Liver (tissue), 9 donors: Measurements from ENCODE around the gene TPCN1. TPM values are rescaled to one million over a fixed set of nuclear protein-coding genes. Genes with fewer than 3 reads are reported as not detected.

Experiments
- DNase-seq: peaks from one replicate; pipeline ENCODE4 v3.0.0-alpha.2; 2017; ENCODE audit warnings: low spot score
- H3K27ac ChIP-seq, 2 donors: one replicate each; pipeline ENCODE4 v1.7.0; 2013; ENCODE audit warnings: inconsistent platforms in 2 of 2, low read length in 2 of 2, control low read depth in 1 of 2, low read depth in 1 of 2, mild to moderate bottlenecking in 1 of 2
- H3K27me3 ChIP-seq, 4 donors: one replicate each; pipeline versions ENCODE4 v1.6.1 to v1.7.0; 2013; ENCODE audit warnings: low read length in 3 of 4, inconsistent platforms in 1 of 4, mild to moderate bottlenecking in 1 of 4, moderate library complexity in 1 of 4; ENCODE audit not compliant: control insufficient read depth in 4 of 4, insufficient read depth in 4 of 4
- H3K36me3 ChIP-seq, 4 donors: one replicate each; pipeline versions ENCODE4 v1.6.1 to v1.7.0; 2013; ENCODE audit warnings: low read length in 3 of 4, mild to moderate bottlenecking in 3 of 4, low read depth in 1 of 4, moderate library complexity in 1 of 4; ENCODE audit not compliant: control insufficient read depth in 4 of 4, insufficient read depth in 3 of 4
- H3K4me1 ChIP-seq, 4 donors: one replicate each; pipeline versions ENCODE4 v1.6.1 to v1.7.0; 2013; ENCODE audit warnings: low read length in 3 of 4, mild to moderate bottlenecking in 3 of 4, moderate library complexity in 1 of 4; ENCODE audit not compliant: control insufficient read depth in 4 of 4, insufficient read depth in 4 of 4
- H3K4me3 ChIP-seq, 3 donors: one replicate each; pipeline versions ENCODE4 v1.6.1 to v1.7.0; 2013; ENCODE audit warnings: low read length in 3 of 3, control low read depth in 1 of 3, low read depth in 1 of 3, mild to moderate bottlenecking in 1 of 3
- H3K9ac ChIP-seq, 2 donors: one replicate each; pipeline ENCODE4 v1.7.0; 2013; ENCODE audit warnings: low read length in 2 of 2, mild to moderate bottlenecking in 2 of 2, moderate library complexity in 2 of 2, control low read depth in 1 of 2, low read depth in 1 of 2
- H3K9me3 ChIP-seq, 4 donors: one replicate each; pipeline versions ENCODE4 v1.6.1 to v1.7.0; 2013; ENCODE audit warnings: low read length in 3 of 4; ENCODE audit not compliant: control insufficient read depth in 4 of 4
- ATF3 ChIP-seq: IDR thresholded peaks from 2 replicates; pipeline ENCODE4 v1.6.1; 2016; ENCODE audit warnings: antibody characterized with exemption
- CTCF ChIP-seq: fragments of 150-350 bp; IDR thresholded peaks from 2 replicates; pipeline ENCODE4 v1.5.1; 2017; ENCODE audit warnings: improper control_type of control experiment, low read depth, low read length; ENCODE audit not compliant: missing input control
- EGR1 ChIP-seq, 2 donors: IDR thresholded peaks; 2 replicates each; pipeline ENCODE4 v1.6.1; 2016 to 2018; ENCODE audit warnings: antibody characterized with exemption in 2 of 2, low read depth in 2 of 2
- FOXA1 ChIP-seq: IDR thresholded peaks from 2 replicates; pipeline ENCODE4 v1.6.1; 2016; ENCODE audit warnings: antibody characterized with exemption
- FOXA2 ChIP-seq: IDR thresholded peaks from 2 replicates; pipeline ENCODE4 v1.6.1; 2016; ENCODE audit warnings: antibody characterized with exemption
- GABPA ChIP-seq, 2 donors: IDR thresholded peaks in 1 of 2; conservative IDR thresholded peaks in 1 of 2; 2 replicates each; pipeline ENCODE4 v1.6.1; 2016; ENCODE audit warnings: antibody characterized with exemption in 2 of 2, mild to moderate bottlenecking in 1 of 2, moderate library complexity in 1 of 2
- HNF4A ChIP-seq, 2 donors: conservative IDR thresholded peaks; 2 replicates each; pipeline ENCODE4 v1.6.1; 2016; ENCODE audit warnings: antibody characterized with exemption in 2 of 2, mild to moderate bottlenecking in 2 of 2
- HNF4G ChIP-seq: IDR thresholded peaks from 2 replicates; pipeline ENCODE4 v1.6.1; 2016; ENCODE audit warnings: antibody characterized with exemption
- JUND ChIP-seq, 2 donors: IDR thresholded peaks; 2 replicates each; pipeline ENCODE4 v1.6.1; 2016; ENCODE audit warnings: antibody characterized with exemption in 2 of 2
- MAX ChIP-seq: IDR thresholded peaks from 2 replicates; pipeline ENCODE4 v1.6.1; 2016; ENCODE audit warnings: antibody characterized with exemption
- NR2F2 ChIP-seq: IDR thresholded peaks from 2 replicates; pipeline ENCODE4 v1.6.1; 2016; ENCODE audit warnings: antibody characterized with exemption
- RAD21 ChIP-seq, 2 donors: IDR thresholded peaks; 2 replicates each; pipeline ENCODE4 v1.6.1; 2016; ENCODE audit warnings: antibody characterized with exemption in 2 of 2, mild to moderate bottlenecking in 2 of 2
- REST ChIP-seq: IDR thresholded peaks from 2 replicates; pipeline ENCODE4 v1.6.1; 2016; ENCODE audit warnings: antibody characterized with exemption, mild to moderate bottlenecking
- RXRA ChIP-seq, 2 donors: IDR thresholded peaks; 2 replicates each; pipeline ENCODE4 v1.6.1; 2017 to 2018; ENCODE audit warnings: antibody characterized with exemption in 2 of 2, mild to moderate bottlenecking in 1 of 2
- SP1 ChIP-seq: IDR thresholded peaks from 2 replicates; pipeline ENCODE4 v1.6.1; 2018; ENCODE audit warnings: antibody characterized with exemption, mild to moderate bottlenecking
- TAF1 ChIP-seq: conservative IDR thresholded peaks from 2 replicates; pipeline ENCODE4 v1.6.1; 2016; ENCODE audit warnings: antibody characterized with exemption, mild to moderate bottlenecking
- YY1 ChIP-seq: IDR thresholded peaks from 2 replicates; pipeline ENCODE4 v1.6.1; 2016; ENCODE audit warnings: antibody characterized with exemption, mild to moderate bottlenecking
- ZBTB33 ChIP-seq: IDR thresholded peaks from 2 replicates; pipeline ENCODE4 v1.6.1; 2016; ENCODE audit warnings: antibody characterized with exemption
- WGBS: extraction: QIAGEN DNeasy Blood & Tissue Kit; methylation state at CpG from one replicate; pipeline ENCODE4 v1.1.7; 2013; 5-methylcytosine and 5-hydroxymethylcytosine counted together
- polyA plus RNA-seq, 2 donors: library from polyadenylated mRNA; stranded (reverse) in 1 of 2; unstranded in 1 of 2; fragments of 200-250 nt in 1 of 2; fragments of >200 nt in 1 of 2; fragmentation: Nextera tagmentation in 1 of 2; extraction: Ambion mirVana in 1 of 2; gene quantifications; one replicate each; pipeline versions ENCODE4 v1.2.1 to v1.2.3, GENCODE V29; 2013 to 2015
- total RNA-seq, 2 donors: library from RNA; depleted of rRNA; stranded (reverse); fragments of >200 nt; gene quantifications; one replicate each; pipeline ENCODE4 v1.2.3, GENCODE V29; 2014
- donor health status: healthy.
- donor health status: healthy.
- donor health status: healthy.
- donor health status: healthy.
- donor health status: healthy.

TPCN1 gene
- total and polyA plus RNA-seq, 4 donors, result 8.6 to 19.2 (median 13.7) TPM

GRCh38 chr12:113271853-113272561 is 50.7 kb downstream of the TPCN1 start:
- Histone ChIP-seq H3K4me3 (no peak overlapping the region), H3K36me3 (peaks cover 5 to 27% (median 17%) of the 10 kb centered on the region in 4 donors), H3K9ac (no peak overlapping the region), H3K9me3 (no peaks in the 10 kb centered on the region), H3K27me3 (no peaks in the 10 kb centered on the region), H3K27ac (peak overlapping the region; percentile 14 to 43), H3K4me1 (peaks cover 8 to 20% (median 14%) of the 10 kb centered on the region in 4 donors)
- WGBS, result 43% methylated on average over 12 of the region's 12 CpGs
- TF ChIP-seq RXRA (IDR thresholded peaks at IDR 0.05) (peak; percentile 24 to 37), GABPA (IDR thresholded peaks at IDR 0.05 in 1 of 2, conservative IDR thresholded peaks at IDR 0.05 in 1 of 2) (no peak), SP1 (peak; percentile 32), JUND (IDR thresholded peaks at IDR 0.05) (no peak), TAF1 (no peak), EGR1 (IDR thresholded peaks at IDR 0.05; ENCODE audit: low read depth in 2 of 2) (no peak), ATF3 (no peak), REST (peak; percentile 63), MAX (no peak), HNF4G (no peak), HNF4A (conservative IDR thresholded peaks at IDR 0.05) (peak; percentile 35 to 37), FOXA2 (no peak), YY1 (no peak), RAD21 (IDR thresholded peaks at IDR 0.05) (peak; percentile 37 to 53), FOXA1 (no peak), NR2F2 (peak; percentile 65), CTCF (no peak), ZBTB33 (no peak)
- no peak for DNase-seq
